SK-N-SH (cell line): ENCODE data around the gene CEP95. TPM values are rescaled to one million over a fixed set of nuclear protein-coding genes. Genes with fewer than 3 reads are reported as not detected.

Experiments
- CTCF ChIA-PET: fragments of 300-600, 350-600 bp; formaldehyde crosslinking; extraction: SDS; loops from one replicate; lab custom pipeline; 2021; lab: Yijun Ruan, JAX
- POLR2A ChIA-PET: fragments of 350-600 bp; sonication (Branson Sonifier 250); formaldehyde crosslinking; extraction: SDS; loops from one replicate; lab custom pipeline; 2020; ENCODE audit warnings: antibody characterized with exemption, inconsistent platforms; lab: Yijun Ruan, JAX
- DNase-seq: peaks from one replicate; pipeline ENCODE4 v3.0.0; 2012
- H2AFZ ChIP-seq: fragments of 200-600 bp; sonication (generic); 2 replicates; pipeline ENCODE4 v1.8.1; 2016; ENCODE audit warnings: antibody characterized with exemption, mild to moderate bottlenecking, low read depth
- H3F3A ChIP-seq: fragments of 200-600 bp; sonication (generic); replicated peaks from 2 replicates; pipeline ENCODE3; 2016; ENCODE audit warnings: antibody characterized with exemption, mild to moderate bottlenecking; ENCODE audit not compliant: insufficient read depth
- H3K27ac ChIP-seq, 2 experiments: fragments of 200-500 bp in 1 of 2; fragments of 200-600 bp in 1 of 2; sonication (Bioruptor generic) in 1 of 2; sonication (generic), shearing (Covaris generic) in 1 of 2; 2 replicates each; pipeline versions ENCODE4 v1.5.1 to v1.6.1; 2014 to 2016; ENCODE audit warnings: low read depth in 2 of 2, inconsistent platforms in 1 of 2, low read length in 1 of 2, mild to moderate bottlenecking in 1 of 2, mixed read lengths in 1 of 2
- H3K27me3 ChIP-seq: fragments of 200-600 bp; sonication (generic), shearing (Covaris generic); 2 replicates; pipeline ENCODE4 v1.6.1; 2016; ENCODE audit warnings: mixed run types; ENCODE audit not compliant: insufficient read depth
- H3K36me3 ChIP-seq, 2 experiments: fragments of 200-500 bp in 1 of 2; fragments of 200-600 bp in 1 of 2; sonication (Bioruptor generic) in 1 of 2; sonication (generic) in 1 of 2; replicated peaks in 1 of 2; 2 replicates each; pipeline versions ENCODE3 to v1.5.1; 2014 to 2016; ENCODE audit warnings: low read length in 1 of 2, mild to moderate bottlenecking in 1 of 2; ENCODE audit not compliant: insufficient read depth in 2 of 2, control insufficient read depth in 1 of 2
- H3K4me1 ChIP-seq, 2 experiments: fragments of 200-500 bp in 1 of 2; fragments of 200-600 bp in 1 of 2; sonication (Bioruptor generic) in 1 of 2; sonication (generic), shearing (Covaris generic) in 1 of 2; 2 replicates each; pipeline versions ENCODE4 v1.5.1 to v1.6.1; 2014 to 2016; ENCODE audit warnings: low read depth in 1 of 2, low read length in 1 of 2, mixed run types in 1 of 2; ENCODE audit not compliant: insufficient read depth in 2 of 2, control insufficient read depth in 1 of 2
- H3K4me2 ChIP-seq: fragments of 200-600 bp; sonication (generic), shearing (Covaris generic); 2 replicates; pipeline ENCODE4 v1.6.1; 2017; ENCODE audit warnings: mixed run types
- H3K4me3 ChIP-seq, 2 experiments: fragments of 200-500 bp in 1 of 2; fragments of 200-600 bp in 1 of 2; sonication (Bioruptor generic) in 1 of 2; sonication (generic), shearing (Covaris generic) in 1 of 2; 2 replicates each; pipeline versions ENCODE4 v1.5.1 to v1.8.1; 2014 to 2016; ENCODE audit warnings: low read depth in 2 of 2, inconsistent platforms in 1 of 2, low read length in 1 of 2, mild to moderate bottlenecking in 1 of 2, mixed read lengths in 1 of 2, moderate library complexity in 1 of 2
- H3K79me2 ChIP-seq: fragments of 200-600 bp; sonication (generic); 2 replicates; pipeline ENCODE4 v1.8.1; 2017; ENCODE audit warnings: mild to moderate bottlenecking; ENCODE audit not compliant: insufficient read depth
- H3K9ac ChIP-seq: fragments of 200-600 bp; sonication (generic); 2 replicates; pipeline ENCODE4 v1.6.1; 2017; ENCODE audit warnings: mixed run types
- H3K9me2 ChIP-seq: fragments of 200-600 bp; sonication (generic); 2 replicates; pipeline ENCODE4 v1.6.1; 2017; ENCODE audit warnings: mixed run types
- H3K9me3 ChIP-seq: fragments of 200-600 bp; sonication (generic); 2 replicates; pipeline ENCODE4 v1.6.1; 2017; ENCODE audit warnings: mixed run types, mild to moderate bottlenecking, moderate library complexity
- H4K20me1 ChIP-seq: fragments of 200-600 bp; sonication (generic); 2 replicates; pipeline ENCODE4 v1.6.1; 2017; ENCODE audit warnings: mild to moderate bottlenecking, mixed run types; ENCODE audit not compliant: insufficient read depth
- CHD2 ChIP-seq: fragments of 150-350 bp; IDR thresholded peaks from 2 replicates; pipeline ENCODE4 v1.6.1; 2018; ENCODE audit warnings: low read length; ENCODE audit not compliant: partially characterized antibody
- ELF1 ChIP-seq: IDR thresholded peaks from 2 replicates; pipeline ENCODE4 v1.4.0; 2012
- EP300 ChIP-seq, 2 experiments: IDR thresholded peaks; 2 replicates each; pipeline versions ENCODE4 v1.4.0 to v1.6.1; 2012; ENCODE audit warnings: borderline replicate concordance in 1 of 2, low read depth in 1 of 2, low read length in 1 of 2
- EZH2phosphoT487 ChIP-seq: fragments of 200-600 bp; sonication (generic); IDR thresholded peaks from 2 replicates; pipeline ENCODE4 v1.6.1; 2017; ENCODE audit warnings: low read depth, mixed run types, mild to moderate bottlenecking, antibody characterized with exemption, moderate library complexity, borderline replicate concordance
- FOSL2 ChIP-seq: IDR thresholded peaks from 2 replicates; pipeline ENCODE4 v1.4.0; 2012; ENCODE audit warnings: low read depth, mild to moderate bottlenecking, moderate library complexity, borderline replicate concordance
- FOXM1 ChIP-seq: IDR thresholded peaks from 2 replicates; pipeline ENCODE4 v1.4.0; 2012; ENCODE audit warnings: low read depth, mild to moderate bottlenecking
- MXI1 ChIP-seq: IDR thresholded peaks from 2 replicates; pipeline ENCODE4 v1.6.1; 2012; ENCODE audit warnings: mild to moderate bottlenecking, low read depth, low read length, improper control_type of control experiment
- NRF1 ChIP-seq: IDR thresholded peaks from 2 replicates; pipeline ENCODE4 v1.6.1; 2012; ENCODE audit warnings: low read depth, mild to moderate bottlenecking, low read length
- POLR2AphosphoS5 ChIP-seq: IDR thresholded peaks from 2 replicates; pipeline ENCODE4 v1.6.1; 2012; ENCODE audit warnings: low read depth, low read length
- RAD21 ChIP-seq: IDR thresholded peaks from 2 replicates; pipeline ENCODE4 v1.6.1; 2012; ENCODE audit warnings: mild to moderate bottlenecking, low read length
- RXRA ChIP-seq: IDR thresholded peaks from 2 replicates; pipeline ENCODE4 v1.4.0; 2012; ENCODE audit warnings: low read depth, mild to moderate bottlenecking, borderline replicate concordance
- SMC3 ChIP-seq: IDR thresholded peaks from 2 replicates; pipeline ENCODE4 v1.6.1; 2012; ENCODE audit warnings: low read depth, low read length, improper control_type of control experiment
- TAF1 ChIP-seq: IDR thresholded peaks from 2 replicates; pipeline ENCODE4 v1.6.1; 2012; ENCODE audit warnings: low read depth, mild to moderate bottlenecking, low read length, moderate library complexity, borderline replicate concordance
- TCF12 ChIP-seq: IDR thresholded peaks from 2 replicates; pipeline ENCODE4 v1.4.0; 2012
- USF2 ChIP-seq: fragments of 150-350 bp; IDR thresholded peaks from 2 replicates; pipeline ENCODE4 v1.6.1; 2017; ENCODE audit warnings: antibody characterized with exemption, low read length, low read depth, borderline replicate concordance
- YY1 ChIP-seq: IDR thresholded peaks from 2 replicates; pipeline ENCODE4 v1.4.0; 2012; ENCODE audit warnings: low read depth, mild to moderate bottlenecking
- WGBS: methylation state at CpG from one replicate; pipeline ENCODE4 v1.1.6; 2017; ENCODE audit warnings: low lambda C conversion rate; 5-methylcytosine and 5-hydroxymethylcytosine counted together
- polyA plus RNA-seq, 3 experiments: library from polyadenylated mRNA; depleted of rRNA; stranded (reverse); fragments of >200 nt; gene quantifications; 2 replicates each; pipeline ENCODE4 v1.2.3, GENCODE V29; 2012
- TF ChIP-seq, protein P1 (sequence below): IDR thresholded peaks from 2 replicates; pipeline ENCODE4 v1.6.1; 2012; ENCODE audit warnings: mild to moderate bottlenecking, low read depth, low read length, moderate library complexity
- TF ChIP-seq, protein P2 (sequence below): fragments of 200-600 bp; sonication (generic); IDR thresholded peaks from 2 replicates; pipeline ENCODE4 v1.6.1; 2017; ENCODE audit warnings: antibody characterized with exemption, mild to moderate bottlenecking, moderate library complexity

The CEP95 gene
- polyA plus RNA-seq, 1 of the 3 experiments (the other 2 are of a cell fraction) = 30.8 TPM

DNA sequence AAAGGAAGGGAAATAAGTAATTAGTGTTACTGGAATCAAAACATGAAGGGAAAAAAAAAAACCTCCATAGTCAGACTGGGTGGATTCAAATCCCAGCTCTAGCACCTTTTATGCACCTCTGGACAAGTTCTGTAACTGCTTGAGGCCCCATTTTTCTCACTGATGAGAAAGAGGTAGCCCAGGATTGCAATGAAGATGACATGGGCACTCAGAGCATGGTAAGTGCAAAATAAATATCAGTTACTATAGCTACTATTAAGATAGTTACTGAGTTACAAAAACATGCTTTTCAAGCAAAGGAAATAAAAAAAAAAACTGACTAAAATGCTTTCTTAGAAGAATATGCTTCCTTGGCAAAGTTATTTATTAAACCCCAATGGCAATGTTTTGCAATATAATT lies 58.8 kb downstream of the CEP95 start (continued):
- TF ChIP-seq, protein P1, sequence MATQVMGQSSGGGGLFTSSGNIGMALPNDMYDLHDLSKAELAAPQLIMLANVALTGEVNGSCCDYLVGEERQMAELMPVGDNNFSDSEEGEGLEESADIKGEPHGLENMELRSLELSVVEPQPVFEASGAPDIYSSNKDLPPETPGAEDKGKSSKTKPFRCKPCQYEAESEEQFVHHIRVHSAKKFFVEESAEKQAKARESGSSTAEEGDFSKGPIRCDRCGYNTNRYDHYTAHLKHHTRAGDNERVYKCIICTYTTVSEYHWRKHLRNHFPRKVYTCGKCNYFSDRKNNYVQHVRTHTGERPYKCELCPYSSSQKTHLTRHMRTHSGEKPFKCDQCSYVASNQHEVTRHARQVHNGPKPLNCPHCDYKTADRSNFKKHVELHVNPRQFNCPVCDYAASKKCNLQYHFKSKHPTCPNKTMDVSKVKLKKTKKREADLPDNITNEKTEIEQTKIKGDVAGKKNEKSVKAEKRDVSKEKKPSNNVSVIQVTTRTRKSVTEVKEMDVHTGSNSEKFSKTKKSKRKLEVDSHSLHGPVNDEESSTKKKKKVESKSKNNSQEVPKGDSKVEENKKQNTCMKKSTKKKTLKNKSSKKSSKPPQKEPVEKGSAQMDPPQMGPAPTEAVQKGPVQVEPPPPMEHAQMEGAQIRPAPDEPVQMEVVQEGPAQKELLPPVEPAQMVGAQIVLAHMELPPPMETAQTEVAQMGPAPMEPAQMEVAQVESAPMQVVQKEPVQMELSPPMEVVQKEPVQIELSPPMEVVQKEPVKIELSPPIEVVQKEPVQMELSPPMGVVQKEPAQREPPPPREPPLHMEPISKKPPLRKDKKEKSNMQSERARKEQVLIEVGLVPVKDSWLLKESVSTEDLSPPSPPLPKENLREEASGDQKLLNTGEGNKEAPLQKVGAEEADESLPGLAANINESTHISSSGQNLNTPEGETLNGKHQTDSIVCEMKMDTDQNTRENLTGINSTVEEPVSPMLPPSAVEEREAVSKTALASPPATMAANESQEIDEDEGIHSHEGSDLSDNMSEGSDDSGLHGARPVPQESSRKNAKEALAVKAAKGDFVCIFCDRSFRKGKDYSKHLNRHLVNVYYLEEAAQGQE = no peak
- TF ChIP-seq RAD21 (no peak), TCF12 (no peak), FOSL2 (no peak), POLR2AphosphoS5 (no peak), MXI1 (no peak), NRF1 (no peak), FOXM1 (no peak), RXRA (no peak), SMC3 (no peak), YY1 (no peak)
- TF ChIP-seq, all 33 proteins: peak for 0

DNA sequence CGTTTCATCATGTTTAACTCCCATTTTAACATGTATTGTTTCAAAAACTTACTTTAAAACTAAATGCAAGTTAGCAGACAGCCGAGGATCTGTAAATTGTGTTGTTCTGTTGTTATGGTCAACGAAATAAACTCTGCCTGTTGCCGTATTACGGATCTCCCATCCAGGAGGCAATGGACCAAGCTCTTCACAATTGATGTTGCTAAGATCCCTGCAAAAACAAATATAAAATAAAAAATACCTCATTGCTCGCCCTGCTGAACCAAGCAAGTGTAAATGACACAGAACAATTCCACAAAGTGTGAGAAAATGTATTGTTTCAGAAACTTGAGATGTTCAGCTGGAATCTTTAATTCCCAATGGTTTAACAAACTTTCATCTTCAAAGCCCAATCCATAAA lies 65.0 kb downstream of the CEP95 start:
- Histone ChIP-seq H3K9me2 (no peaks in the 10 kb centered on the region), H2AFZ (no peak overlapping the region), H3K27ac (peak overlapping the region in 1 of 2 experiments; percentile 71; a peak in 2 of 4 replicates), H3K4me3 (no peak overlapping the region), H3K36me3 (peaks cover 28 to 91% of the 10 kb centered on the region in 2 experiments), H3K27me3 (no peaks in the 10 kb centered on the region), H3K4me1 (peaks cover 4 to 29% of the 10 kb centered on the region in 2 experiments), H4K20me1 (peaks cover 41% of the 10 kb centered on the region), H3K9me3 (no peaks in the 10 kb centered on the region), H3F3A (peaks cover 81% of the 10 kb centered on the region), H3K79me2 (peaks cover 93% of the 10 kb centered on the region), H3K4me2 (no peak overlapping the region), H3K9ac (no peak overlapping the region)
- ChIA-PET CTCF (interaction anchor here (1.0 to 2.0 kb wide), 4 partner anchors 12 to 77 kb away, joined by 3 to 5 read pairs (median 4); no protein-coding TSS in a partner anchor), POLR2A (no interaction called here)
- DNase-seq = no peak
- TF ChIP-seq USF2 (no peak), EZH2phosphoT487 (no peak), ELF1 (no peak), RXRA (no peak), CHD2 (no peak), SMC3 (no peak), TAF1 (no peak), EP300 (IDR thresholded peaks at IDR 0.05; ENCODE audit: borderline replicate concordance in 1 of 2, low read depth in 1 of 2, low read length in 1 of 2) (no peak), YY1 (no peak)
- TF ChIP-seq, protein P2, sequence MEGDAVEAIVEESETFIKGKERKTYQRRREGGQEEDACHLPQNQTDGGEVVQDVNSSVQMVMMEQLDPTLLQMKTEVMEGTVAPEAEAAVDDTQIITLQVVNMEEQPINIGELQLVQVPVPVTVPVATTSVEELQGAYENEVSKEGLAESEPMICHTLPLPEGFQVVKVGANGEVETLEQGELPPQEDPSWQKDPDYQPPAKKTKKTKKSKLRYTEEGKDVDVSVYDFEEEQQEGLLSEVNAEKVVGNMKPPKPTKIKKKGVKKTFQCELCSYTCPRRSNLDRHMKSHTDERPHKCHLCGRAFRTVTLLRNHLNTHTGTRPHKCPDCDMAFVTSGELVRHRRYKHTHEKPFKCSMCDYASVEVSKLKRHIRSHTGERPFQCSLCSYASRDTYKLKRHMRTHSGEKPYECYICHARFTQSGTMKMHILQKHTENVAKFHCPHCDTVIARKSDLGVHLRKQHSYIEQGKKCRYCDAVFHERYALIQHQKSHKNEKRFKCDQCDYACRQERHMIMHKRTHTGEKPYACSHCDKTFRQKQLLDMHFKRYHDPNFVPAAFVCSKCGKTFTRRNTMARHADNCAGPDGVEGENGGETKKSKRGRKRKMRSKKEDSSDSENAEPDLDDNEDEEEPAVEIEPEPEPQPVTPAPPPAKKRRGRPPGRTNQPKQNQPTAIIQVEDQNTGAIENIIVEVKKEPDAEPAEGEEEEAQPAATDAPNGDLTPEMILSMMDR = no peak
- 98% methylated on average over 6 of the region's 6 CpGs for WGBS
